Measurements from ENCODE around the gene C16orf74. TPM values are rescaled to one million over a fixed set of nuclear protein-coding genes. Genes with fewer than 3 reads are reported as not detected.
A peak's percentile ranks its signal among the peaks of the same experiment; 100 is the strongest.

C16orf74 gene
- total RNA-seq, 8 experiments from 2014 or later: 0.23 to 3.3 (median 1.9) TPM

GRCh38 chr16:85768199-85768598 lies 17.3 kb upstream of the C16orf74 start:
- Histone ChIP-seq H3K27ac (no peak overlapping the region), H3K4me3 (no peak overlapping the region), H3K4me1 (replicated peaks in 1 of 2) (peaks cover 0 to 10% of the 10 kb centered on the region in 2 donors)
- ATAC-seq (replicated peaks in 6 of 8): peak in 3 of 8 experiments; percentile 4 to 19 (median 14)
- 0 to 86% (median 53%) methylated on average over 1 to 2 of the region's 2 CpGs; no CpG with 5 or more reads in 6 of the 10 experiments for WGBS, 10 experiments
- in situ Hi-C loops (cut with MboI; ENCODE audit: low pct_unique_long_range_greater_than_20kb in 2 of 9, low sequenced_read_pairs in 9 of 9, unreplicated experiment in 9 of 9): no loop called here

- Histone ChIP-seq H3K4me3 (no peak overlapping the region), H3K27ac (no peak overlapping the region), H3K4me1 (replicated peaks in 1 of 2) (peaks cover 0 to 10% of the 10 kb centered on the region in 2 donors)
- 17 to 80% (median 62%) methylated on average over 1 to 6 of the region's 8 CpGs; no CpG with 5 or more reads in 4 of the 10 experiments for WGBS, 10 experiments
- ATAC-seq (replicated peaks in 6 of 8): peak in 6 of 8 experiments; percentile 35 to 100 (median 68)
- in situ Hi-C loops (cut with MboI; ENCODE audit: low pct_unique_long_range_greater_than_20kb in 2 of 9, low sequenced_read_pairs in 9 of 9, unreplicated experiment in 9 of 9): no loop called here
Observed at GRCh38 chr16:85767531-85767930, 16.6 kb upstream of the C16orf74 start.

- in situ Hi-C loops (cut with MboI; ENCODE audit: low pct_unique_long_range_greater_than_20kb in 2 of 9, low sequenced_read_pairs in 9 of 9, unreplicated experiment in 9 of 9): no loop called here
- ATAC-seq (replicated peaks in 6 of 8): peak in 4 of 8 experiments; percentile 3 to 25 (median 20)
- 40 to 91% methylated on average over 1 to 5 of the region's 8 CpGs; no CpG with 5 or more reads in 8 of the 10 experiments for WGBS, 10 experiments
- H3K27ac ChIP-seq: no peak overlapping the region
- H3K4me3 ChIP-seq: no peak overlapping the region
- H3K4me1 ChIP-seq (replicated peaks in 1 of 2): peaks cover 0 to 10% of the 10 kb centered on the region in 2 donors
Observed at GRCh38 chr16:85765767-85766166, 14.9 kb upstream of the C16orf74 start.

GRCh38 chr16:85765211-85765610 lies 14.3 kb upstream of the C16orf74 start:
- peak in 5 of 8 experiments; percentile 4 to 57 (median 48) for ATAC-seq (replicated peaks in 6 of 8)
- peaks cover 0 to 10% of the 10 kb centered on the region in 2 donors for H3K4me1 ChIP-seq (replicated peaks in 1 of 2)
- 20 to 57% (median 27%) methylated on average over 2 to 5 of the region's 8 CpGs; no CpG with 5 or more reads in 7 of the 10 experiments for WGBS, 10 experiments
- no peak overlapping the region for H3K27ac ChIP-seq
- in situ Hi-C loops (cut with MboI; ENCODE audit: low pct_unique_long_range_greater_than_20kb in 2 of 9, low sequenced_read_pairs in 9 of 9, unreplicated experiment in 9 of 9): no loop called here
- no peak overlapping the region for H3K4me3 ChIP-seq

GRCh38 chr16:85763616-85764015 lies 12.7 kb upstream of the C16orf74 start:
- in situ Hi-C loops (cut with MboI; ENCODE audit: low pct_unique_long_range_greater_than_20kb in 2 of 9, low sequenced_read_pairs in 9 of 9, unreplicated experiment in 9 of 9): no loop called here

GRCh38 chr16:85762970-85763369 lies 12.1 kb upstream of the C16orf74 start:
- Histone ChIP-seq H3K4me1 (replicated peaks in 1 of 2) (peaks cover 0 to 10% of the 10 kb centered on the region in 2 donors), H3K27ac (no peak overlapping the region), H3K4me3 (no peak overlapping the region)
- no CpG with 5 or more reads among the region's 12 CpGs for WGBS, 10 experiments
- peak in 2 of 8 experiments; percentile 8 to 10 for ATAC-seq (replicated peaks in 6 of 8)
- in situ Hi-C loops (cut with MboI; ENCODE audit: low pct_unique_long_range_greater_than_20kb in 2 of 9, low sequenced_read_pairs in 9 of 9, unreplicated experiment in 9 of 9): no loop called here

More at GRCh38 chr16:85763616-85764015, 12.7 kb upstream of the C16orf74 start:
- H3K4me1 ChIP-seq (replicated peaks in 1 of 2): peaks cover 0 to 10% of the 10 kb centered on the region in 2 donors
- 45 to 100% (median 83%) methylated on average over 1 to 2 of the region's 2 CpGs; no CpG with 5 or more reads in 1 of the 10 experiments for WGBS, 10 experiments
- H3K27ac ChIP-seq: no peak overlapping the region
- H3K4me3 ChIP-seq: no peak overlapping the region
- no peak for ATAC-seq (replicated peaks in 6 of 8)

- Histone ChIP-seq H3K4me3 (no peak overlapping the region), H3K4me1 (replicated peaks in 1 of 2) (peaks cover 0 to 10% of the 10 kb centered on the region in 2 donors), H3K27ac (no peak overlapping the region)
- in situ Hi-C loops (cut with MboI; ENCODE audit: low pct_unique_long_range_greater_than_20kb in 2 of 9, low sequenced_read_pairs in 9 of 9, unreplicated experiment in 9 of 9): no loop called here
- ATAC-seq (replicated peaks in 6 of 8): no peak
- 0 to 100% (median 65%) methylated on average over 1 to 3 of the region's 6 CpGs; no CpG with 5 or more reads in 4 of the 10 experiments for whole genome bisulfite sequencing, 10 experiments
Observed at GRCh38 chr16:85761861-85762260, 11.0 kb upstream of the C16orf74 start.

- peak in 1 of 8 experiments; percentile 46 for ATAC-seq (replicated peaks in 6 of 8)
- Histone ChIP-seq H3K27ac (no peak overlapping the region), H3K4me1 (replicated peaks in 1 of 2) (no peaks in the 10 kb centered on the region), H3K4me3 (no peak overlapping the region)
- in situ Hi-C loops (cut with MboI; ENCODE audit: low pct_unique_long_range_greater_than_20kb in 2 of 9, low sequenced_read_pairs in 9 of 9, unreplicated experiment in 9 of 9): no loop called here
- 56 to 100% (median 93%) methylated on average over 1 to 5 of the region's 20 CpGs; no CpG with 5 or more reads in 3 of the 10 experiments for WGBS, 10 experiments
Observed at GRCh38 chr16:85759631-85760419, 8.9 kb upstream of the C16orf74 start.

- in situ Hi-C loops (cut with MboI; ENCODE audit: low pct_unique_long_range_greater_than_20kb in 2 of 9, low sequenced_read_pairs in 9 of 9, unreplicated experiment in 9 of 9): no loop called here
- no peaks in the 10 kb centered on the region for H3K4me1 ChIP-seq (replicated peaks in 1 of 2)
- H3K27ac ChIP-seq: no peak overlapping the region
- ATAC-seq (replicated peaks in 6 of 8): no peak
- 52 to 79% (median 61%) methylated on average over 3 to 15 of the region's 16 CpGs; no CpG with 5 or more reads in 2 of the 10 experiments for WGBS, 10 experiments
- H3K4me3 ChIP-seq: no peak overlapping the region
Observed at GRCh38 chr16:85759136-85759535, 8.2 kb upstream of the C16orf74 start.

- peaks cover 6 to 9% of the 10 kb centered on the region in 2 donors for H3K4me1 ChIP-seq (replicated peaks in 1 of 2)
- no peak overlapping the region for H3K4me3 ChIP-seq
- in situ Hi-C loops (cut with MboI; ENCODE audit: low pct_unique_long_range_greater_than_20kb in 2 of 9, low sequenced_read_pairs in 9 of 9, unreplicated experiment in 9 of 9): no loop called here
- peak in 3 of 8 experiments; percentile 36 to 87 (median 84) for ATAC-seq (replicated peaks in 6 of 8)
- 28 to 94% (median 66%) methylated on average over 1 to 7 of the region's 7 CpGs for WGBS, 10 experiments
- H3K27ac ChIP-seq: no peak overlapping the region
Observed at GRCh38 chr16:85757341-85757822, 6.5 kb upstream of the C16orf74 start.

GRCh38 chr16:85755929-85756768 lies 5.3 kb upstream of the C16orf74 start:
- 50 to 87% (median 71%) methylated on average over 1 to 13 of the region's 25 CpGs; no CpG with 5 or more reads in 3 of the 10 experiments for WGBS, 10 experiments
- peaks cover 17 to 18% of the 10 kb centered on the region in 2 donors for H3K4me1 ChIP-seq (replicated peaks in 1 of 2)
- no peak for ATAC-seq (replicated peaks in 6 of 8)
- H3K27ac ChIP-seq: no peak overlapping the region
- H3K4me3 ChIP-seq: no peak overlapping the region
- in situ Hi-C loops (cut with MboI; ENCODE audit: low pct_unique_long_range_greater_than_20kb in 2 of 9, low sequenced_read_pairs in 9 of 9, unreplicated experiment in 9 of 9): no loop called here

GRCh38 chr16:85754413-85754812 lies 3.5 kb upstream of the C16orf74 start:
- no peak for ATAC-seq (replicated peaks in 6 of 8)
- in situ Hi-C loops (cut with MboI; ENCODE audit: low pct_unique_long_range_greater_than_20kb in 2 of 9, low sequenced_read_pairs in 9 of 9, unreplicated experiment in 9 of 9): no loop called here
- H3K4me1 ChIP-seq (replicated peaks in 1 of 2): peaks cover 29 to 31% of the 10 kb centered on the region in 2 donors
- 50 to 84% (median 64%) methylated on average over 1 to 4 of the region's 7 CpGs; no CpG with 5 or more reads in 7 of the 10 experiments for WGBS, 10 experiments
- no peak overlapping the region for H3K4me3 ChIP-seq
- H3K27ac ChIP-seq: no peak overlapping the region
